Measurements from ENCODE around the gene SLC35D3.
"Not testable (repeated sequence)": the region's sequence is repeated elsewhere in the genome, so short reads cannot be mapped to it uniquely, and the experiment has no call there.

SLC35D3 gene

GRCh38 chr6:136967876-136968752, 46.0 kb downstream of the SLC35D3 start:
- DNase-seq: peak; percentile 76

GRCh38 chr6:136968837-136969236, 46.7 kb downstream of the SLC35D3 start:
- no peak for DNase-seq

GRCh38 chr6:136969433-136969832, 47.3 kb downstream of the SLC35D3 start:
- DNase-seq: no peak

GRCh38 chr6:136969930-136970329, 47.8 kb downstream of the SLC35D3 start:
- no peak for DNase-seq

GRCh38 chr6:136971609-136972008, 49.5 kb downstream of the SLC35D3 start:
- DNase-seq: no peak

GRCh38 chr6:136973781-136974180, 51.7 kb downstream of the SLC35D3 start:
- DNase-seq: not testable (repeated sequence)
